NCI-H1048 (cell line): ENCODE results near the gene RUNX2.
A peak's percentile ranks its signal among the peaks of the same experiment; 100 is the strongest.
"Not testable (repeated sequence)": the region's sequence is repeated elsewhere in the genome, so short reads cannot be mapped to it uniquely, and the experiment has no call there.

Source experiments
- DNase-seq: peaks from one replicate; lab custom pipeline; 2025; lab: John Stamatoyannopoulos, UW

RUNX2 gene

GRCh38 chr6:45556828-45557227 is 228.7 kb downstream of the RUNX2 start:
- DNase-seq, result no peak

GRCh38 chr6:45557454-45557853 is 229.3 kb downstream of the RUNX2 start:
- DNase-seq, result no peak

- no peak for DNase-seq
Measured at GRCh38 chr6:45558858-45559257, 230.7 kb downstream of the RUNX2 start.

- DNase-seq, result not testable (repeated sequence)
Measured at GRCh38 chr6:45560321-45560820, 232.2 kb downstream of the RUNX2 start.

- DNase-seq, result no peak
Measured at GRCh38 chr6:45562171-45562570, 234.0 kb downstream of the RUNX2 start.

- DNase-seq, result no peak
Measured at GRCh38 chr6:45563041-45563440, 234.9 kb downstream of the RUNX2 start.

GRCh38 chr6:45563844-45564243 is 235.7 kb downstream of the RUNX2 start:
- DNase-seq, result no peak

GRCh38 chr6:45566882-45567281 is 238.8 kb downstream of the RUNX2 start:
- peak; percentile 45 for DNase-seq

- no peak for DNase-seq
Measured at GRCh38 chr6:45567879-45568278, 239.7 kb downstream of the RUNX2 start.

- DNase-seq, result no peak
Measured at GRCh38 chr6:45568626-45569025, 240.5 kb downstream of the RUNX2 start.

GRCh38 chr6:45569210-45569945 is 241.2 kb downstream of the RUNX2 start:
- no peak for DNase-seq

- DNase-seq, result no peak
Measured at GRCh38 chr6:45571159-45571558, 243.0 kb downstream of the RUNX2 start.

- no peak for DNase-seq
Measured at GRCh38 chr6:45572833-45573232, 244.7 kb downstream of the RUNX2 start.

- DNase-seq, result no peak
Measured at GRCh38 chr6:45574014-45574461, 245.9 kb downstream of the RUNX2 start.

- no peak for DNase-seq
Measured at GRCh38 chr6:45574885-45575284, 246.8 kb downstream of the RUNX2 start.

- DNase-seq, result no peak
Measured at GRCh38 chr6:45576648-45577624, 248.8 kb downstream of the RUNX2 start.

GRCh38 chr6:45577836-45578504 is 249.8 kb downstream of the RUNX2 start:
- no peak for DNase-seq

- no peak for DNase-seq
Measured at GRCh38 chr6:45584127-45584526, 256.0 kb downstream of the RUNX2 start.

GRCh38 chr6:45586216-45587171 is 258.4 kb downstream of the RUNX2 start:
- no peak for DNase-seq

- DNase-seq, result no peak
Measured at GRCh38 chr6:45587229-45588060, 259.3 kb downstream of the RUNX2 start.
